HG03378 (cell line): ENCODE results near the gene CPA1.
"Not testable (repeated sequence)": the region's sequence is repeated elsewhere in the genome, so short reads cannot be mapped to it uniquely, and the experiment has no call there.

Experiments
- ATAC-seq: cut with Tn5 transposase; IDR thresholded peaks from one replicate; pipeline ENCODE4 v1.9.1; 2021; ENCODE audit warnings: mild to moderate bottlenecking, moderate library complexity; ENCODE audit not compliant: unreplicated experiment

Gene CPA1

DNA sequence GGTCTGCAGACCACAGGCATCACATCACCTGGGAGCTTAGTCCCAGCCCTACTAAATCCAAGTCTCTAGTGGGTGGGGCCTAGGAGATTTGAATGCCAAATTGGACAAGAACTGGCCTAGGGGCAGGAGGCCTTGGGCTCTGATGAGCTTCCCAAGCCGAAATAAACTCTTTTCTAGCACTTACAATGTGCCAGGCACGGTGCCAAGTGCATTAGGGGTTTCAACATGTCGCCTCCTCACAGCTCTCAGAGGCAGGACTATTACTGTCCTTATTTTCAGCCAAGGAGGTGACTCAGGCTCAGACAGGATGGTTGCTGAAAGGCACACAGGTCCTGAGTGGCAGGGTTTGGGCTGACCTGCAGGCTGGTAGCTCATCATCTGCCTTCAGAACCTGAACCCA lies 9.2 kb upstream of the CPA1 start:
- ATAC-seq: no peak

DNA sequence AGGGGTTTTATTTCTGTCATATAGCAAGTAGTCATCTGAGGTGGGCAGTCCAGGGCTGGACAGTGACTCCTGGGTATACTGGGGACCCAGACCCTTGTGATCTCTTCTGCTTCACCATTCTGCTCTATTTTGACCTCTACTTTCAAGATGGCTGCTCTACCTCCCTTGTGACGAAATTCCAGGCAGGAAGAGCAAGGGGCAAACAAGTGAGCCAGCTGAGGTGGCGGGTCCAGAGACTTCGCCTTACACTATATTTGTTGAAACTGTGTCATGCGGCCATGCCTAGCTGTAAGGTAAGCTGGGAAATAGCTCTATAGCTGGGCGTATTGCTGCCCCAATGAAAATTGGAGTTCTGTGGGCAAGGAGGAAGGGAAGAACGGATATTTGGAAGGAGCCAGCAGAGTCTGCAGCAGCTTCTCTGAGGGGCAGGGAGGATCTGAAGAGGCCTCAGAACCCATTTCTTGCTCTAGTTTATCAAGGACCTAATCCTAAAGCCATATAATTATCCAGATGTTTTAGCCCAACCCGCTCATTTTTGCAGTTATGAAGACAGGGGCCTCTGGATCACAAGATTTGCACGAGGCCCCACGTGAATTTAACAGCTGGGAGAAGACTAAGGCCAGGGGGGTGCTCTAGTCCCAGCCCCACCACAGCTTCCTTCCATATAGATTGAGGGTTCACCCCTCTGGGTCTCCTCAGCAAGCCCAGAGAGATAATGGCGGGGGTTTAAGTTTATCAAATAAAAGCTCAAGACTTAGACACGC lies 7.7 kb upstream of the CPA1 start:
- no peak for ATAC-seq

DNA sequence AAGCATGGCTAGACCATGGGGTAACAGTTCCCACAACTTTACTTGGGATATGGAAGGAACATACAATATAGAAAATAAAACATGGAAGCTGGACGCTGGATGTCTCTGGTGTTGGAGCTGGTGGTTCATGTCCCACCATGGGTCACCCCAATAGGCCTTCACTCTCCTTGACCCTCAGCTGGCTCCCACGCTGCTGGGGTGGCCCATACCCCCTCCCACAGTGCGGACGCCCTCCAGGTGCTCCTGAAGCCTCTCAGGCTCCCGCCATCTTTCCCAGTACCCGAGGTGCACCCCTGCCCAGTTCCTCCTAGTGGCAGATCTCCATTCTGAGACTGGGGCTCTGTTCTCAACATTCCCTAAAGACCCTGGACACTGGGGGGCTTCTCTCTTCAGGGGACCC lies 5.8 kb upstream of the CPA1 start:
- ATAC-seq: no peak

DNA sequence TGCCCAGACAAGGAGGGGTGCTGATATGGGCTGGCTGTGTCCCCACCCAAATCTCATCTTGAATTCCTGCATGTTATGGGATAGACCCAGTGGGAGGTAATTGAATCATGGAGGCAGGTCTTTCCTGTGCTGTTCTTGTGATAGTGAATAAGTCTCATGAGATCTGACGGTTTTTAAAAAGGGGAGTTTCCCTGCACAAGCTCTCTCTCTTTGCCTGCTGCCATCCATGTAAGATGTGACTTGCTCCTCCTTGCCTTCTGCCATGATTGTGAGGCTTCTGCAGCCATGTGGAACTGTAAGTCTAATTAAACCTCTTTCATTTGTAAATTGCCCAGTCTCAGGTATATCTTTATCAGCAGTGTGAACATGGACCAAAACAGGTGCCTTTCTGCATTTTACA lies 3.8 kb upstream of the CPA1 start:
- ATAC-seq: not testable (repeated sequence)

DNA sequence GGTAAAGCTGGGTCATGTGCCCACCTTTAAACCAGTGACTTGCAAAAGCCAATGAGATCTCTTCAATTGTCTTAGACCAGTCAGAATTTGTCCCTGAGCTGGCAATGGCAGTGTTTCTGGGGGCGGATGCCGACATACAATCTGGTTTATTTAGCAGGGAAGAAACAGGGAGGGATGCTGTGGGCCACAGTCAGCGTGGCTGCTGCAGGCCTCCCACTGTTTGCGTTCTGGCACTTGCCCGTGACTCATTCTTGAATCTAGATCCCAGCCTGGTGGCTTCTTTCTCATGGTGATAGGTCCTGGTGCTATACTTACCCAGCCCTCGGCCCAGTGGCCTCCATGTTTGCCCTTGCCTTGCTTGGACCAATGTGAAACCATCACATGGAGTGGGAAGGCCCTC lies 3.1 kb upstream of the CPA1 start:
- no peak for ATAC-seq

DNA sequence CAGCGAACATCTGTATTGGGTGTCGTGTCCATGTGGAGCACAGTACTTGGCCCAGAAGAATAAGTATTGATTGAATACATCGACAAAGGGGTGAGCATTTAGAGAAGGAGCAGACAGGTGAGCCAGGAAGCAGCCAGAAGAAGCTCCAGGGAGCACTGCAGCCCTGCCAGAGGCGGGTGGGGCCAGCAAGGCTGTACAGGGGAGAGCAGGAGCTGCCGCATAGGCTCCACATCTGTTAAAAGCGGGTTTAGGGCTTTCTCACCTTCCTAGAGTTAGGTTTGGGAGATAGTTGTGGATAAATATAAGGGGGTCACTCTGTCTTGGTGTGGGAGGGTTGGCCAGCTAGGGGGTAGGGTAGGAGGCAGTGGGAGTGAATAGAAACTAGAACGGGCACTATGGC lies 1.3 kb upstream of the CPA1 start:
- ATAC-seq: no peak

DNA sequence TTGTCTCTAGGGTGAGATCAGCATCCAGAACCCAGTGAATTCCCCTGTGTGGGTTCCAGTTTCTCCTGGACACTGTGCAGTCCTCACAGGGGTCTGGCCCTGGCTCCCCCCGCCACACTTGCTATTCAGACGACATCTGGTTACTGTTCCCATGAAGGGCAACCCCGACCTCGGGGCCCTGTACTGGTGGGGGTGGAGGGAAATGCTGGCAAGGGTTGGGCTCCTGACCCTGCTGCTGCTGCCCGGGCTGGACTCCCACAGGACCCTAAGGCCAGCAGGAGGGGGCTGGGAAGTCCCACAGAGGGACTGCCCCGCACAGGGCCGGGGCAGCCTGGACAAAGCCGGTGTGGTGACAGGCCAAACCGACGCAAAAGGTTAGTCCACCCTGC lies 768 bp upstream of the CPA1 start:
- ATAC-seq: no peak

DNA sequence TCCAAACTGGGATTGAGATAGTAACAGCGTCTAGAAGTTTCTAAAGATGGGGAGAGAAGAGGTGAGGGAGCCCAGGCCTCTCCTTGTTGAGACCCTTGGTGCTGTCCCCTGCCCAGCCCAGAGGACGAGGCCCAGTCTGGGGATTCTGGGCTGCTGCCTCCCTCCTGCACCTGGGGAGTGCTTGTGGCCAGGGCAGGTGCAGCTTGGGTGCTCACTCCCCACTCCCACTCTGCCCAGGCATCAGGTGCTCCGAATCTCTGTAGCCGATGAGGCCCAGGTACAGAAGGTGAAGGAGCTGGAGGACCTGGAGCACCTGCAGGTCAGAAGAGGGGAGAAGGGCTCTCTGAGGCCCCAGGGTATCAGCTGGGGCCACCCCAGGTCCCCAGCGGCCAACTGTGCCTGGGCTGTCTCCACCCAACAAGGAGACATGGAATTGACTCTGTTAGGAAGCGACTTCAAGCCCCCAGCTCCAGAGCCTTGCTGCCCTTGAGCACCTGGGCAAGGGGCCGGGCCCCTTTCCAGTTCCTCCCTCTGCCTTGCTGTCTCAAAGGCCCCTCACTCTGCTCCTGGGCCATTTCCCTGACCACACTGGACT lies 664 bp downstream of the CPA1 start:
- ATAC-seq: no peak

DNA sequence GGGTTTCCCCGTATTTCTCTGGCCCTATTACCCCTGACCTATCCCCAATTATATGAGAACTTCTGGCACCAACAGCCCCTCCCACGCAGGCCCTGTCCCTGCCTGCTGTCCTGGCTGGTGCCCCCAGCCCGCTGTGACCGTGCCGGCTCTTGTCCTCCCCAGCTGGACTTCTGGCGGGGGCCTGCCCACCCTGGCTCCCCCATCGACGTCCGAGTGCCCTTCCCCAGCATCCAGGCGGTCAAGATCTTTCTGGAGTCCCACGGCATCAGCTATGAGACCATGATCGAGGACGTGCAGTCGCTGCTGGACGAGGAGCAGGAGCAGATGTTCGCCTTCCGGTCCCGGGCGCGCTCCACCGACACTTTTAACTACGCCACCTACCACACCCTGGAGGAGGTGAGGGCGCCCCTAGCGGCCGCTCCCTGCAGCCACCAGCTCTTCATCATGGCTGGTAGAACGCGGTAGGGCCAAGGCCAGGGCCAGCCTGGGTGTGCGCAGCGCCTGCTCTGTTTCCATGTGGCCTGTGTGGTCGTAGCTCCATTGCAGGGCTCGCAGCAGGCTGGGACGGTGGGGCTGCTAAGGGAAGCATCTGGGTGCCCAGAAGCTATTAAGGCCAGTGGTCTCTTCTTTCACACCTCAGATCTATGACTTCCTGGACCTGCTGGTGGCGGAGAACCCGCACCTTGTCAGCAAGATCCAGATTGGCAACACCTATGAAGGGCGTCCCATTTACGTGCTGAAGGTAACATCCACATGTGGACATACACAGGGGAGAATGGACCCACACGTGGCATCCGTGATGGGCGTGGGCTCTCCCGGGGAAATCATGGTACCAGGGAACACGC lies 1.4 kb downstream of the CPA1 start:
- no peak for ATAC-seq

DNA sequence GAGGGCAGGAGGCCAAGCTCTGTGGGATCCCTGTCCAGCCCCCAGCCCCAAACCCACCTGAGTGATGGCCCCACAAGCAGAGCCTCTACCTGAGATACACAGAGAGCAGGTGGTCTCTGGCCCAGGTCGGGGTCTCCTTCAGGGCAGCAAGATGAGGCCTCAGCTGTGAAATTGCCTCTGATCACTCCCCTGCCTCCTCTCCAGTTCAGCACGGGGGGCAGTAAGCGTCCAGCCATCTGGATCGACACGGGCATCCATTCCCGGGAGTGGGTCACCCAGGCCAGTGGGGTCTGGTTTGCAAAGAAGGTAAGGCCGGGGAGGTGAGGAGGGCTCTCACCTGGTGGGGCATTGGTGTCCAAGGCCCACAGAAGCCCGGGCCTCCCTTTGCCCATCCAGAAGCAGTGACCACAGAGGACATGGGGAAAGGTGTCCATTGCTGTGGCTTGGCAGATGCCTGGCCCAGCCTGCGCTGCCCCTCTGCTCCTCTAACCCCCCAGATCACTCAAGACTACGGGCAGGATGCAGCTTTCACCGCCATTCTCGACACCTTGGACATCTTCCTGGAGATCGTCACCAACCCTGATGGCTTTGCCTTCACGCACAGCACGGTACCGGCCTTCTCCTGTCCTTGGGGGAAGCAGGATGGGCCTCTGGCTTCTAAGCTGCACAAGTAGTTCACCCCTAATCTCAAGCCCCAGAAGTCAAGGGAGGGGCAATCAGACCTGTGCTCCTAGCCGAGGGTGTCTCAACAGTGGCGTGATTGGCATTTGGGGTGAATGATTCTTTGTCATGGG lies 3.1 kb downstream of the CPA1 start:
- ATAC-seq: no peak

DNA sequence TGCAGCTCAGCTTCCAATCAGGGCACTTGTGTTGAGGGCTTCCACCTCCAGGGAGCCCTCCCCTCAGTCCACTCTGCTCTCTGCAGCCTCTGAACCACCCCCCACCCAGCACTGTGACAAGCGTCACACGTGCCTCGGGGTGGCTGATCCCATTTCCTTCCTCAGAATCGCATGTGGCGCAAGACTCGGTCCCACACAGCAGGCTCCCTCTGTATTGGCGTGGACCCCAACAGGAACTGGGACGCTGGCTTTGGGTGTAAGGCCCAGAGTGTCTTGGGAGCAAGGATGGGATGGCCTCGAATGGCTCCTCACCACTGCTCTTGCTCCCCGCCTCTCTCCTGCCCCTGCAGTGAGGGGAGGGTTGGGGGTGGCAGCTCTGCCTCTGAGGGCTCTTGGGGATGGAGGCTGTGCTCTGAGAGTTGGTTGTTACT lies 4.1 kb downstream of the CPA1 start:
- ATAC-seq: no peak

DNA sequence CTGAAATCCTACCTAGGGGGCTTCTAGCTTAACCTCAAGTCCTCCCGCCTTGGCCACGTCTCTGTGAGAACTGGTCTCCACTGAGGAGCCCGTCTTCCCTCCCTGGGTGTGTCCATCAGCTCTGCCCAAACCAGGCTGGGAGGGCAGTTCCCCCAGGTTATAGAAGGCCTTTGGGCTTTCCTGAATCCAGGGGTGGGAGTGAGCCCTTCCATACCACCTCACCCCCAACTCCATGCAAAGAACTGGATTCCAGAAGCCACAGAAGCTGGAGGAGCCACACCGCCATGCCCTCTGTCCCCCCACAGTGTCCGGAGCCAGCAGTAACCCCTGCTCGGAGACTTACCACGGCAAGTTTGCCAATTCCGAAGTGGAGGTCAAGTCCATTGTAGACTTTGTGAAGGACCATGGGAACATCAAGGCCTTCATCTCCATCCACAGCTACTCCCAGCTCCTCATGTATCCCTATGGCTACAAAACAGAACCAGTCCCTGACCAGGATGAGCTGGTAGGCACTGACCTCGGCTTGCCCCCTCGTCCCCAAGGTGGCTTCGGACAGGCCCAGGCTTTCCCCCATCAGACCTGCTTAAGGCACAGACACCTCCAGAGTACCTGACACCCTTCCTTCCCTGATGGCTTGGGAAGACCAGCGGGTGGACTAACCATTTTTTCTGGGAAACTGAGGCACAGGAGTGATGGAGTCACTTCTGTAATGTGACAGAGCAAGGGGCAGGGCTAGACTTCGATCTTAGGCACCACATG lies 4.7 kb downstream of the CPA1 start:
- ATAC-seq: no peak

DNA sequence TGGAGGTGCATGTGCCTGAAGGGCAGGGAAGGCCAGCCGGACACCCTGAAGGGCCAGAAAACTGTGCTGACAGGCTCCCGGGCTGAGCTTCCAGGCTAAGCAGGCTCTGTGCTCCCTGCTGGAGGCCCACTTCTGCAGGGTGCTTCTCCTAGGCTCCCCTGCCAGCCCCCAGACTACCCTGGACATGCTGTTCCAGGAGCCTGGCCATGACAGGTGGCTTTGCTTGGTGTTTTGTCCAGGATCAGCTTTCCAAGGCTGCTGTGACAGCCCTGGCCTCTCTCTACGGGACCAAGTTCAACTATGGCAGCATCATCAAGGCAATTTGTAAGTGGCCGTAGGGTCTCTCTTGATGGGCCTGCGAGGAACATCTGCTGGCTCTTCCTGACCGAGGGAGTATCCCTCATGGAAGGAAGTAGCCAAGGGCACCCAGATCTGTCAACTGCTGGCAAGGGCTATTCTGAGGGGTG lies 5.3 kb downstream of the CPA1 start:
- no peak for ATAC-seq

DNA sequence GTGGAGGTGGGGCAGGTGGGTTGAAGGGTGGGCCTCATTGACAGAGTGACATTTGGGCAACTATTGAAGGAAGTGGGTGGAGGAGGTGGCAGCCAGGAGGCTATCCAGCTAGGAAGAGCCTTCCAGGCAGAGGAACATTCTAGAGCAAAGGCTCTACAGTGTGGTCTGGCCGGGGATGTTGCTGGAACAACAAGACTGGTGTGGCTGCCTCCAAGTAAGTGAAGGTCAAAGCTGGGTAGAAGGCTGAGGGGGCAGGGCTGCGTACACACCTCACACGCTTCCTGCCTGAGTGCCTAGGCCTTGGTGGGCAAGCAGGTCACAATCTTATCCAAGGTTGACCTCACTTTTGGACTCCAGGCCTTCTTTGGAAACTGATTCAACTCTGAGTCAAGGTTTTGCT lies 6.6 kb downstream of the CPA1 start:
- no peak for ATAC-seq

DNA sequence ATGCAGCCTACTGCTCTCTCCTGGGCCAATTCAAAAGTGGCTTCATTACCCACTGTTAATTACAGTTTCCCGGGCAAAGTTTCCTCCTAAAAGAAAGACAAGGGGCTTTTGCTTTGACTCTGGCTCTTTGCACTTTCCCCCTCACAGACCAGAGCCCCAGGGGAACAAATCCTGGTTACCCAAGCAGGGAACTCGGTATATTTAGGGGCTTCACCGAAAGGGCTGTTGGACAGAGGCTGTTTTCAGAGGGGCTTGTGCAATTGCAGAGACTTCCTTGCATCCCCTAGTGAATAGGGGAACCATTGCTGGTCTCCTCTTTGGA lies 7.0 kb downstream of the CPA1 start:
- no peak for ATAC-seq

DNA sequence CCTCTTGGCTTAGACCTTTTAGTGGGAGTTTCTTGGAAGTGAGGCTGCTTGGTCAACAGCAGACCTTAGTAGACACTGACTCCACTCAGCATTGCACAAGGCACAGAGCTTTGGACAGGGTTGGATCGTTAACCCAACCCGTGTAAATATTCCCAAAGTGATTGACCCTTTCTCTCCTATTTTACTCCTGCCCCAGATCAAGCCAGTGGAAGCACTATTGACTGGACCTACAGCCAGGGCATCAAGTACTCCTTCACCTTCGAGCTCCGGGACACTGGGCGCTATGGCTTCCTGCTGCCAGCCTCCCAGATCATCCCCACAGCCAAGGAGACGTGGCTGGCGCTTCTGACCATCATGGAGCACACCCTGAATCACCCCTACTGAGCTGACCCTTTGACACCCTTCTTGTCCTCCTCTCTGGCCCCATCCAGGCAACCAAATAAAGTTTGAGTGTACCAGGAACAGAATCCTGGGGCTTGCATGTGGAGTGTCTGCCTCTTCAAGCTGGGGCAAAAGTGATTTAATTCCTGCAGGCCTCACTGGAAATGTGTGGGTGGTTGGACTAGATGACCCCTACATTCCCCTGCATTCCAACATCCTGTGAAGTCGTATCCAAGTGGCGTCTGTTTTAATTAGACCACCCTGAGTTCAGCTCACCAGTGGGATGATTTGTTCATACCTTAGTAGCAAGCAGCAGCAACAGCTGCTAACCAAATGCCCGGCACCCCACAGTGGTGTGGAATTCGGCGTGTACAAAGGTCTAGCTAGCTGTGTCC lies 7.5 kb downstream of the CPA1 start:
- no peak for ATAC-seq

DNA sequence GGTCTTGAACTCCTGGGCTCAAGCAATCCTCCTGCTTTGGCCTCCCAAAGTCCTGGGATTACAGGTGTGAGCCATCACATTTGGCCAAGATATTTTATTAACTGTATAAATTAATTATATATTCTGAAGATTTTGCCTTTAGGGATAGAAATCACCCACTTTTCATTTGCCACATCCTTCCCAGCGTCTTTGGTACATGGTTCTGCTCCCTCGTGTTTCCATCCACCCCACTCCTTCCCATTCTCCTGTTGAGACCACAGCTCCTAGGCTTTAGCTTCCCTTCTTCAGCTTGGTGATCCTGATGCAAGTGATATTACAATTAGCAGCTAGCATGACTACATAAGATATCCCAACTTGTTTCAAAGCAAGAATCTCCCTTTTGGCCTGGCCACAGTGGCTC lies 8.4 kb downstream of the CPA1 start:
- ATAC-seq: no peak

DNA sequence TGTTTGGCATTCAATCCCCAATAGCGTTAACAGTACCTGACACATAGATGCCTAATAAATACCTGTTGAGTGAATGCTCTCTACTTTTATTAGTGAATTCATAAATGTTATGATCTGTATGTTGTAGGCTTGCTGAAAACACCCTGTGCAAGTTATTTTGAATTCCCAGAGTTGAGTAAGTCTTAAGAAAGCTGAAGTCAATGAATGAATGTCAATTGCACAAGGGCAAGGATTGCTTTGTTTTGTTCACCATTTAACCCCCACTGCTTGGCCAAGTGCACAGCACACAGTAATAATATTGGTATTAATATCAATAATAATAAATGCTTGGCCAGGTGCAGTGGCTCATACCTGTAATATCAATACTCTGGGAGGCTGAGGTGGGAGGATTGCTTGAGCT lies 10.2 kb downstream of the CPA1 start:
- ATAC-seq: no peak

DNA sequence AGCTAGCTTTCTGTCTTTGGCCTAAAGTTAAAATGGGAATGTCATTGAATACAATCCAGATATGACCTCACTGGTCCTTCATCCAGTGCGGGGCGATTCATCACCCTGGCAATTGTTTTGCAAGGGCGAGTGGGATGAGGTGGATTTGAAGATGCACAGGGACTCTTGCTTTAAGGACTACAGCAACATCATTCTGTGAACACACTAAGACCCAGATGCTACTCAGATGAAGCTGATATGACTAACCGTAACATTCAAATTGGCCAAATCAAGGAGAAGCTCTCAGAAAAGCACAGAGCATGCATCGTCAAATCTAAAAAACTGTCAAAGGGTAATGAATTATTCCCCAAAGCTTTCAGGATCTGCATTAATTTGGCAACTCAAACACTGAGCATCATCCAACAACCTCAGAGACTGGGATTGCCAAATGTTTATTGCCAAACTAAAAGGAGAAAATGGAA lies 12.8 kb downstream of the CPA1 start:
- no peak for ATAC-seq
